HG02943 (cell line): ENCODE data around the gene TENM4.
"Not testable (repeated sequence)": the region's sequence is repeated elsewhere in the genome, so short reads cannot be mapped to it uniquely, and the experiment has no call there.

ENCODE experiments used
- ATAC-seq: cut with Tn5 transposase; IDR thresholded peaks from one replicate; pipeline ENCODE4 v1.9.1; 2021; ENCODE audit warnings: mild to moderate bottlenecking, low read depth, moderate library complexity; ENCODE audit not compliant: unreplicated experiment

TENM4 gene

GRCh38 chr11:79227308-79227707, 213.5 kb downstream of the TENM4 start:
- no peak for ATAC-seq

GRCh38 chr11:79226126-79226525, 214.7 kb downstream of the TENM4 start:
- ATAC-seq = no peak

GRCh38 chr11:79222163-79222562, 218.7 kb downstream of the TENM4 start:
- not testable (repeated sequence) for ATAC-seq

- no peak for ATAC-seq
Measured at GRCh38 chr11:79221444-79222130, 219.2 kb downstream of the TENM4 start.

- ATAC-seq = no peak
Measured at GRCh38 chr11:79220171-79220570, 220.7 kb downstream of the TENM4 start.

- no peak for ATAC-seq
Measured at GRCh38 chr11:79219186-79220045, 221.4 kb downstream of the TENM4 start.

- no peak for ATAC-seq
Measured at GRCh38 chr11:79212741-79213190, 228.1 kb downstream of the TENM4 start.

- ATAC-seq = no peak
Measured at GRCh38 chr11:79209540-79210266, 231.1 kb downstream of the TENM4 start.

GRCh38 chr11:79208126-79208525, 232.7 kb downstream of the TENM4 start:
- ATAC-seq = no peak

GRCh38 chr11:79206951-79207350, 233.9 kb downstream of the TENM4 start:
- ATAC-seq = no peak

- ATAC-seq = no peak
Measured at GRCh38 chr11:79205786-79206185, 235.0 kb downstream of the TENM4 start.

GRCh38 chr11:79201677-79202347, 239.0 kb downstream of the TENM4 start:
- ATAC-seq = no peak

GRCh38 chr11:79200398-79201070, 240.3 kb downstream of the TENM4 start:
- no peak for ATAC-seq

GRCh38 chr11:79199729-79200354, 241.0 kb downstream of the TENM4 start:
- no peak for ATAC-seq

GRCh38 chr11:79198898-79199250, 242.0 kb downstream of the TENM4 start:
- ATAC-seq = no peak

- ATAC-seq = no peak
Measured at GRCh38 chr11:79198203-79198897, 242.5 kb downstream of the TENM4 start.

- ATAC-seq = no peak
Measured at GRCh38 chr11:79196950-79197349, 243.9 kb downstream of the TENM4 start.

GRCh38 chr11:79195209-79195608, 245.6 kb downstream of the TENM4 start:
- ATAC-seq = no peak
